ENCODE results near the gene PCK2. TPM values are rescaled to one million over a fixed set of nuclear protein-coding genes. Genes with fewer than 3 reads are reported as not detected.
A peak's percentile ranks its signal among the peaks of the same experiment; 100 is the strongest.

The PCK2 gene
- total and polyA plus RNA-seq, 2 of the 13 experiments (the other 11 are each of a cell fraction or from before 2014, with no cell fraction given), result 129 to 272 TPM

- TF ChIP-seq ZNF280D (CRISPR knock-in tag; IDR thresholded peaks at IDR 0.05), result 0 out of 2 replicates have a peak, but pooled peaks have one; percentile 39
- TF ChIP-seq, protein P1, sequence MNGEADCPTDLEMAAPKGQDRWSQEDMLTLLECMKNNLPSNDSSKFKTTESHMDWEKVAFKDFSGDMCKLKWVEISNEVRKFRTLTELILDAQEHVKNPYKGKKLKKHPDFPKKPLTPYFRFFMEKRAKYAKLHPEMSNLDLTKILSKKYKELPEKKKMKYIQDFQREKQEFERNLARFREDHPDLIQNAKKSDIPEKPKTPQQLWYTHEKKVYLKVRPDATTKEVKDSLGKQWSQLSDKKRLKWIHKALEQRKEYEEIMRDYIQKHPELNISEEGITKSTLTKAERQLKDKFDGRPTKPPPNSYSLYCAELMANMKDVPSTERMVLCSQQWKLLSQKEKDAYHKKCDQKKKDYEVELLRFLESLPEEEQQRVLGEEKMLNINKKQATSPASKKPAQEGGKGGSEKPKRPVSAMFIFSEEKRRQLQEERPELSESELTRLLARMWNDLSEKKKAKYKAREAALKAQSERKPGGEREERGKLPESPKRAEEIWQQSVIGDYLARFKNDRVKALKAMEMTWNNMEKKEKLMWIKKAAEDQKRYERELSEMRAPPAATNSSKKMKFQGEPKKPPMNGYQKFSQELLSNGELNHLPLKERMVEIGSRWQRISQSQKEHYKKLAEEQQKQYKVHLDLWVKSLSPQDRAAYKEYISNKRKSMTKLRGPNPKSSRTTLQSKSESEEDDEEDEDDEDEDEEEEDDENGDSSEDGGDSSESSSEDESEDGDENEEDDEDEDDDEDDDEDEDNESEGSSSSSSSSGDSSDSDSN (CRISPR knock-in tag; IDR thresholded peaks at IDR 0.05), result no peak
- no peak for TF ChIP-seq LCORL (IDR thresholded peaks at IDR 0.05)
- TF ChIP-seq LCORL (CRISPR knock-in tag; IDR thresholded peaks at IDR 0.05), result 0 out of 2 replicates have a peak, but pooled peaks have one; percentile 45
- TF ChIP-seq MED1 (CRISPR knock-in tag; IDR thresholded peaks at IDR 0.05), result peak; percentile 43; the same call in 1 of the 2 replicates
- TF ChIP-seq ZNF446 (CRISPR knock-in tag; IDR thresholded peaks at IDR 0.05), result no peak
- 0 out of 2 replicates have a peak, but pooled peaks have one; percentile 4 for TF ChIP-seq KAT7 (CRISPR knock-in tag; IDR thresholded peaks at IDR 0.05; ENCODE audit: borderline replicate concordance)
- TF ChIP-seq SMARCE1 (IDR thresholded peaks at IDR 0.05; ENCODE audit: borderline replicate concordance), result no peak
- TF ChIP-seq, protein P2, sequence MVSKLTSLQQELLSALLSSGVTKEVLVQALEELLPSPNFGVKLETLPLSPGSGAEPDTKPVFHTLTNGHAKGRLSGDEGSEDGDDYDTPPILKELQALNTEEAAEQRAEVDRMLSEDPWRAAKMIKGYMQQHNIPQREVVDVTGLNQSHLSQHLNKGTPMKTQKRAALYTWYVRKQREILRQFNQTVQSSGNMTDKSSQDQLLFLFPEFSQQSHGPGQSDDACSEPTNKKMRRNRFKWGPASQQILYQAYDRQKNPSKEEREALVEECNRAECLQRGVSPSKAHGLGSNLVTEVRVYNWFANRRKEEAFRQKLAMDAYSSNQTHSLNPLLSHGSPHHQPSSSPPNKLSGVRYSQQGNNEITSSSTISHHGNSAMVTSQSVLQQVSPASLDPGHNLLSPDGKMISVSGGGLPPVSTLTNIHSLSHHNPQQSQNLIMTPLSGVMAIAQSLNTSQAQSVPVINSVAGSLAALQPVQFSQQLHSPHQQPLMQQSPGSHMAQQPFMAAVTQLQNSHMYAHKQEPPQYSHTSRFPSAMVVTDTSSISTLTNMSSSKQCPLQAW (CRISPR knock-in tag; IDR thresholded peaks at IDR 0.05), result peak; percentile 65; the same call in 1 of the 2 replicates
- peak; percentile 15; the same call in 1 of the 2 replicates for TF ChIP-seq E2F2 (CRISPR knock-in tag; IDR thresholded peaks at IDR 0.05; ENCODE audit: borderline replicate concordance)
- TF ChIP-seq MEF2D (CRISPR knock-in tag; IDR thresholded peaks at IDR 0.05), result peak; percentile 64; the same call in 1 of the 2 replicates
- TF ChIP-seq ARID4A (CRISPR knock-in tag; IDR thresholded peaks at IDR 0.05; ENCODE audit: borderline replicate concordance), result no peak
- no peak for TF ChIP-seq EP300 (IDR thresholded peaks at IDR 0.05; ENCODE audit: low read depth in 2 of 2, low read length in 2 of 2)
- TF ChIP-seq EP300 (CRISPR knock-in tag; IDR thresholded peaks at IDR 0.05; ENCODE audit: borderline replicate concordance), result 0 out of 2 replicates have a peak, but pooled peaks have one; percentile 27
- peak; percentile 51; the same call in 1 of the 2 replicates for TF ChIP-seq ZNF607 (CRISPR knock-in tag; IDR thresholded peaks at IDR 0.05; ENCODE audit: borderline replicate concordance)
Measured at GRCh38 chr14:24116128-24116814, 22.2 kb downstream of the PCK2 start (continued).
